HEK293T (cell line): ENCODE results near the gene PRR30.
"Not testable (repeated sequence)": the region's sequence is repeated elsewhere in the genome, so short reads cannot be mapped to it uniquely, and the experiment has no call there.

Experiments
- CTCF ChIA-PET: fragments of 350-600 bp; formaldehyde crosslinking; extraction: SDS; loops from one replicate; lab custom pipeline; 2021; ENCODE audit warnings: antibody characterized with exemption, inconsistent platforms; lab: Yijun Ruan, JAX
- POLR2A ChIA-PET: fragments of 350-600 bp; formaldehyde crosslinking; extraction: SDS; loops from one replicate; lab custom pipeline; 2020; ENCODE audit warnings: antibody characterized with exemption, inconsistent platforms; lab: Yijun Ruan, JAX
- DNase-seq: peaks from one replicate; pipeline ENCODE4 v3.0.0; 2012; ENCODE audit warnings: mixed read lengths; ENCODE audit errors: extremely low spot score
- ARNT ChIP-seq: fragments of 450-650 bp; IDR thresholded peaks from 2 replicates; pipeline ENCODE4 v1.6.1; 2017; ENCODE audit warnings: mild to moderate bottlenecking
- BHLHE40 ChIP-seq: fragments of 450-650 bp; IDR thresholded peaks from 2 replicates; pipeline ENCODE4 v1.6.1; 2016; ENCODE audit warnings: mild to moderate bottlenecking, moderate library complexity, borderline replicate concordance
- CTBP1 ChIP-seq: fragments of 450-650 bp; IDR thresholded peaks from 2 replicates; pipeline ENCODE4 v1.6.1; 2016; ENCODE audit warnings: borderline replicate concordance
- ELF4 ChIP-seq: fragments of 450-650 bp; IDR thresholded peaks from 2 replicates; pipeline ENCODE4 v1.6.1; 2017; ENCODE audit warnings: antibody characterized with exemption
- FOXA1 ChIP-seq: fragments of 450-650 bp; IDR thresholded peaks from 2 replicates; pipeline ENCODE4 v1.6.1; 2016; ENCODE audit warnings: mild to moderate bottlenecking
- FOXK2 ChIP-seq: fragments of 450-650 bp; IDR thresholded peaks from 2 replicates; pipeline ENCODE4 v1.6.1; 2016; ENCODE audit warnings: mild to moderate bottlenecking
- FOXM1 ChIP-seq: fragments of 450-650 bp; IDR thresholded peaks from 2 replicates; pipeline ENCODE4 v1.6.1; 2017; ENCODE audit warnings: mild to moderate bottlenecking, borderline replicate concordance
- HDGF ChIP-seq: fragments of 450-650 bp; IDR thresholded peaks from 2 replicates; pipeline ENCODE4 v1.6.1; 2017; ENCODE audit warnings: antibody characterized with exemption, borderline replicate concordance
- L3MBTL2 ChIP-seq: fragments of 450-650 bp; conservative IDR thresholded peaks from 2 replicates; pipeline ENCODE4 v1.6.1; 2016; ENCODE audit warnings: mild to moderate bottlenecking
- LEF1 ChIP-seq: fragments of 450-650 bp; IDR thresholded peaks from 2 replicates; pipeline ENCODE4 v1.6.1; 2017; ENCODE audit warnings: mild to moderate bottlenecking, borderline replicate concordance
- NFRKB ChIP-seq: fragments of 450-650 bp; IDR thresholded peaks from 2 replicates; pipeline ENCODE4 v1.6.1; 2016; ENCODE audit warnings: mild to moderate bottlenecking, moderate library complexity
- SP1 ChIP-seq: fragments of 450-650 bp; IDR thresholded peaks from 2 replicates; pipeline ENCODE4 v1.6.1; 2017
- SUZ12 ChIP-seq: fragments of 450-650 bp; IDR thresholded peaks from 2 replicates; pipeline ENCODE4 v1.6.1; 2016; ENCODE audit warnings: mild to moderate bottlenecking
- TARDBP ChIP-seq: fragments of 450-650 bp; IDR thresholded peaks from 2 replicates; pipeline ENCODE4 v1.6.1; 2016
- ZNF384 ChIP-seq: fragments of 450-650 bp; IDR thresholded peaks from 2 replicates; pipeline ENCODE4 v1.6.1; 2016
- TF ChIP-seq, protein P1 (sequence below): fragments of 450-650 bp; IDR thresholded peaks from 2 replicates; pipeline ENCODE4 v1.6.1; 2016

Gene PRR30

DNA sequence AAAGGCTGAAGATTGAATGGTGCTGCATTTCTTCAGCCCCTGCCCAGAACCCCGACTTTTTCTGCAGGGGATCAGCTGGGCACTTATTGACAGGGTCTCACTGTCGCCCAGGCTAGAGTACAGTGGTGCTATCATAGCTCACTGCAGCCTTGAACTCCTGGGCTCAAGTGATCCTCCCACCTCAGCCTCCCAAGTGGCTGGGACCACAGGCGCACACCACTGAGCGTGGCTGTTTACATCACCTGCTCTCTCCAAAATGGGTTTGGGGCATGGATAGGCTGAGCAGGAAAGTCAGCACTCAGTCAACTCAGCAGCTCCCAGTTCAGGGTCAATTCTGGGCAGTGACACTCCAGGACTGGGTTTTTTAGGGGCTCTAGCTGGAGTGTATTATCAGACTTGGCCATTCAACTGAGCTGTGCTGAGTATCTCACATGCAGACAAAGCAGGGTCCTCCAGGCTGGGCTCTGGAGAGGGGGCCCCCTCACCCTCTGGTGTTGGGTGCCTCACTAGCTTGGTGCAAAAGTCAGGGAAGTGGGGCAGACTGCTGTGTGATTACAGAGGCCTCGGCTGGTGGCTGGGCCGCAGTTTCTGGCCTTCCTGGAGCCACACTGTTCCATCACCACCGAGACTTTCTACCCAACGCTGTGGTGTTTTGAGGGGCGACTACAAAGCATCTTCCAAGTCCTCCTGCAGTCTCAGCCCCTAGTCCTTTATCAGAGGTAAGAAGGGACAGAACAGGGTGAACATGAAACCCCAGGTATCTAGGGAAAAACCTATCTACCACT lies 11.1 kb downstream of the PRR30 start:
- CTCF ChIA-PET = interaction anchor here (0.7 kb wide), 1 partner anchor 41 kb away, joined by 3 read pairs; the partner anchor contains the start of gene KHK
- DNase-seq = no peak
- TF ChIP-seq ZNF384 = no peak
- TF ChIP-seq HDGF = no peak
- TF ChIP-seq ELF4 = no peak
- no peak for TF ChIP-seq ARNT
- no peak for TF ChIP-seq CTBP1
- POLR2A ChIA-PET = interaction anchor here (0.5 kb wide), 1 partner anchor 97 kb away, joined by 3 read pairs; no protein-coding TSS in a partner anchor

DNA sequence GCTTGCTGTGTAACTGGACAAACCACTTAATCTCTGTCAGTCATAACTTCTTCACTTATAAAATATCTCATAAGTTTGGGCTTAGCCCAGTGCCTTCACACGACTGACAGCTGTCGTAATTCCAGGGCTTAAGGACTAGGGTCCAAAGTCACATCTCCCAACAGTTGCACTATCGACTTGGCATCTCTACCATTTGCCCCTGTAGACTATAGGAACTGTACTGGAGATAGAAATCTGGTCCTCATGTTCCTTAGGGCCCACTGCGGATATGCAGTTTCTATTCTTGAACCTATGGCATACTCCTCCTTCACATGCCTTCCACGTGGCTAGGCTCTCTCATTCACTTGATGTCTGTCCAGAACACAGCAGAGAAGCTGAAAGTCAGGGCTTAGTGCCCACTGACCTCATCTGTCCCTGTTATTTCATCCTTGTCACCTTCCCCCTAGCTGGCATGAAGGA lies 12.9 kb downstream of the PRR30 start:
- CTCF ChIA-PET = no interaction called here
- TF ChIP-seq FOXK2 (no peak), L3MBTL2 (peak; percentile 46; the same call in 1 of the 2 replicates)
- TF ChIP-seq, protein P1, sequence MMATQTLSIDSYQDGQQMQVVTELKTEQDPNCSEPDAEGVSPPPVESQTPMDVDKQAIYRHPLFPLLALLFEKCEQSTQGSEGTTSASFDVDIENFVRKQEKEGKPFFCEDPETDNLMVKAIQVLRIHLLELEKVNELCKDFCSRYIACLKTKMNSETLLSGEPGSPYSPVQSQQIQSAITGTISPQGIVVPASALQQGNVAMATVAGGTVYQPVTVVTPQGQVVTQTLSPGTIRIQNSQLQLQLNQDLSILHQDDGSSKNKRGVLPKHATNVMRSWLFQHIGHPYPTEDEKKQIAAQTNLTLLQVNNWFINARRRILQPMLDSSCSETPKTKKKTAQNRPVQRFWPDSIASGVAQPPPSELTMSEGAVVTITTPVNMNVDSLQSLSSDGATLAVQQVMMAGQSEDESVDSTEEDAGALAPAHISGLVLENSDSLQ = peak; percentile 63
- POLR2A ChIA-PET = interaction anchor here (3.8 kb wide), 1 partner anchor 7 kb away, joined by 42 read pairs; the partner anchor contains the start of gene PREB
- DNase-seq = no peak

DNA sequence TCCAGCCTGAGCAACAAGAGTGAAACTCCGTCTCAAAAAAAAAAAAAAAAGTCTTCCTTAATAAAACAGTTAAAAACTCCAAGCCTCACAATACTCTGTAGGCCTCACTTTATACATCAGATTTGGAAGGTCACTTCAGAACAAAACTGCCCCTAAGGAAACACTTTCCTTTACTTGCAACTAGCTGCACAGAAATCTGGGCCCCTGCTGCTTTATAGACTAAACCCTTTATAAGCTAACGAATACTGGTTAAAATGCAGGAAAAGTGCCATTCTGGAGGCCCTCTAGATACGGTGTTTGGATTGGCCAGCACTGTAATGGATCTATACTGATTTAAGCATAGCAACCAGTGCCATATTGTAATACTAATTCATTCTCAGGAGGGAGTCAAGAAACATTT lies 14.1 kb downstream of the PRR30 start:
- CTCF ChIA-PET = no interaction called here
- no peak for TF ChIP-seq NFRKB
- peak; percentile 74 for TF ChIP-seq ZNF384
- no peak for DNase-seq
- POLR2A ChIA-PET = interaction anchor here (0.7 to 3.8 kb wide), 3 partner anchors 8 to 159 kb away, joined by 3 to 42 read pairs (median 3); partner anchors contain the start of gene PREB

DNA sequence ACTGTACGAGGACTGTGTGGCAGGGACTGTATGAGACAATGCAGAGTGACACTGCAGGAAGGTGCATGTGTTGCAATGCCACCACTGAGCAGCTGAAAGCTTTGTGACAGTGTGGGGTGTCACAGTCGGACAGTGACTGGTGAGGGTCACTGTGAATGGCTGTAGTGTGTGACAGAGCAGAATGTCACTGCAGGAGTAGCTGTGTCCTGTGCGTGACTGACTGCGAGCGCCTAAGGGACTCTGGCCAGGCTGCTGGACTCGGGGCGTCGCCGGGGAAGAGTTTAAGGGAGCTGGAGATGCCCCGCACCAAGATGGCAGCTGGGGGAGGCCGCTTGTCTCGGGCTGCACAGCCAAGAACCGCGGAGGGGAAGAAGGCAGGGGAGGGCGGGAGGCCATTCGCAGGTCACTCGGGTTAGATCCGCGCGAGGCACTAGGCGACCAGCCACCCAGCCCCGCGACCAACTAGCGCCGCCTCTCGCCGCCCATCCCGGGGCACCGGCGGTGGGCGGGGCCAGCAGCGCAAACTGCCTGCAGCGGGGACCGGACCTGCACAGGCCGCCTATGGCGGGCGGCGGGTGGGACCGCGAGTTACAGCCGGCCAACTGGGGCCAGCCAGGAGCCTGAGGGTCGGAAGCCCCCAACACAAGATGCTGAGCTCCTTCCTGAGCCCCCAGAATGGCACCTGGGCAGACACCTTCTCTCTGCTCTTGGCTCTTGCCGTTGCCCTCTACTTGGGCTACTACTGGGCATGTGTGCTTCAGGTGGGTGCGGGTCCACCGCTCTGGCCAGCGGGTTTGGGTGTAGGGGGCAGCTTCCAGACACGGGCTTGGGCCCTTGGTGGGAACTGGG lies 15.7 kb downstream of the PRR30 start, which contains the start of gene ABHD1:
TSS of gene ABHD1 (plus strand) at position 514 of the 849 bp plus-strand sequence. CDS start at position 648, 134 bp downstream.
- no peak; the same call in 1 of the 2 replicates for TF ChIP-seq L3MBTL2
- TF ChIP-seq FOXK2 = no peak
- TF ChIP-seq LEF1 = 0 out of 2 replicates have a peak, but pooled peaks have one; percentile 36
- TF ChIP-seq SP1 = no peak
- no peak for TF ChIP-seq FOXA1
- peak; percentile 62 for DNase-seq
- ChIA-PET CTCF (interaction anchor here (1.2 to 1.8 kb wide), 2 partner anchors 35 to 36 kb away, joined by 3 to 5 read pairs; no protein-coding TSS in a partner anchor), POLR2A (interaction anchor here (0.7 to 3.8 kb wide), 11 partner anchors 9 to 88 kb away, joined by 3 to 42 read pairs (median 4); partner anchors contain the start of genes AGBL5, KHK and PREB)

DNA sequence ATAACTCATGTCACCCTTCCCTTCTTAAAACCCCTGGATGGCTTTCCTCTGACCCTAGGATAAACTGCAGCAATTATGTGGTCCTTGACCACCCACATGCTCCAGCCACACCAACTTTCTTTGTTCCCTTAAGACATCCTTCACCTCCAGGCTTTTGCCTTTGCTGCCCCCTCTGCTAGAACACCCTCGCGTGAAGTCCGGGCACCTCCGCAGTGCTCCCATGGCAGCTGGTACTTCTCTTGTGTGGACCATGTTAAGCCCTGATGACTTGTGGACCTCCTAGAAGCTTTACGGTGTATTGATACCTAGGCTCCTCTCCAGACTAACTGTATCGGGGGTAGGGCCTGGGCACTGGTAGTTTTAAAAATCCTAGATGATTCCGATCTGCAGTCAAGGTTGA lies 16.4 kb downstream of the PRR30 start:
- TF ChIP-seq SUZ12 (no peak), CTBP1 (no peak), HDGF (no peak), NFRKB (no peak), FOXA1 (no peak), FOXK2 (no peak), ARNT (no peak), FOXM1 (no peak), TARDBP (no peak), ZNF384 (no peak), BHLHE40 (no peak), ELF4 (no peak), LEF1 (no peak), L3MBTL2 (no peak), SP1 (no peak)
- TF ChIP-seq, protein P1 = no peak
- ChIA-PET POLR2A (interaction anchor here (0.7 to 3.8 kb wide), 7 partner anchors 8 to 83 kb away, joined by 3 to 42 read pairs (median 5); partner anchors contain the start of genes KHK and PREB), CTCF (interaction anchor here (1.2 to 1.8 kb wide), 2 partner anchors 34 to 35 kb away, joined by 3 to 5 read pairs; no protein-coding TSS in a partner anchor)
- DNase-seq = no peak

DNA sequence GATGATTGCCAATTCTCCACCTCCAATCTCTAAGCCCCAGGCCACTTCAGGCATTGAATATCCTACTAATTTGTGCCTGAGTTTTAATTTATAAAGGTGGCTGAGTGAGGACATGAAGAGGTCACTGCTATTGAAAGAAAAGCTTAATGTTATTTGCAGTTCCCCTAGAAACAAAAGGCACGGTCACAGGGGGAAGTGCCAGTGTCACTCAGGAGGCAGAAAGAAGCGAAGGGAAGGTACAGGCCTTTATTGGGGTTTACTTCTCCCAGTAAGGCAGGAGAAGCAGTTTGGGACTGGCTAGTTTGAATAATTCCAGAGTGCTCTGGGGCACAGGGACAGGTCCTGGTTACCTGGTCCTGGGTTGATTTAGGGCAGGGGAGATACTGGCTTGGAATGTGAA lies 17.3 kb downstream of the PRR30 start:
- TF ChIP-seq ELF4 (no peak), FOXK2 (no peak), BHLHE40 (no peak), SUZ12 (no peak), TARDBP (no peak), FOXA1 (no peak), HDGF (no peak), ARNT (no peak), L3MBTL2 (no peak)
- DNase-seq = no peak
- ChIA-PET CTCF (interaction anchor here (0.6 kb wide), 1 partner anchor 105 kb away, joined by 3 read pairs; no protein-coding TSS in a partner anchor), POLR2A (no interaction called here)

DNA sequence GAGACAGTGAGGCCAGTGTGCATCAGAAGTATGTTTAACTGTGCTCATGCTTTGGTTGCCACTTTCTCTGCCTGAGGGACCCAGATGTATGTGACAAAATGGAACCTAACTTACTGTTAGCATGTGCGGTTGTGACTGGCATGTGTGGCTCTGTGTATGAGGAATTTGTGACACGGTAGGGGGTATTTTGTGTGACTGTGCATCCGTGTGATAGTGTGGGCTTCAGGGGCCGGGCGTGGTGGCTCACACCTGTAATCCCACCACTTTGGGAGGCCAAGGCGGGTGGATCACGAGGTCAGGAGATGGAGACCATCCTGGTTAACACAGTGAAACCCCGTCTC lies 19.9 kb downstream of the PRR30 start:
- POLR2A ChIA-PET, CTCF ChIA-PET, DNase-seq: not testable (repeated sequence)
